SK-N-SH treated with all-trans-retinoic acid at 6 μM for 48 hours (cell line): ENCODE results near the gene CD46.
"Not testable (repeated sequence)": the region's sequence is repeated elsewhere in the genome, so short reads cannot be mapped to it uniquely, and the experiment has no call there.

Source experiments
- ATAC-seq: fragments of 200-7000 bp; cut with Tn5 transposase; 3 replicates; pipeline ENCODE4 v1.9.1; 2020; ENCODE audit warnings: mild to moderate bottlenecking, moderate library complexity
- ARNTL ChIP-seq: fragments of 450-650 bp; formaldehyde crosslinking; IDR thresholded peaks from 2 replicates; pipeline ENCODE4 v1.5.0; 2020; ENCODE audit warnings: low read depth, mild to moderate bottlenecking, moderate library complexity, borderline replicate concordance
- BACH2 ChIP-seq: fragments of 250-450 bp; sonication (Bioruptor Pico); IDR thresholded peaks from 2 replicates; pipeline ENCODE4 v1.9.0; 2021; ENCODE audit warnings: mild to moderate bottlenecking, borderline replicate concordance
- CSDC2 ChIP-seq: fragments of 250-450 bp; sonication (Bioruptor Pico); IDR thresholded peaks from 2 replicates; pipeline ENCODE4 v1.5.0; 2020; ENCODE audit warnings: mild to moderate bottlenecking, moderate library complexity
- ESRRG ChIP-seq: fragments of 250-450 bp; sonication (Bioruptor Pico); IDR thresholded peaks from 2 replicates; pipeline ENCODE4 v1.6.1; 2021; ENCODE audit warnings: mild to moderate bottlenecking
- GLIS3 ChIP-seq: fragments of 250-450 bp; sonication (Bioruptor Pico); IDR thresholded peaks from 2 replicates; pipeline ENCODE4 v1.5.0; 2020; ENCODE audit warnings: mild to moderate bottlenecking, moderate library complexity
- ISL1 ChIP-seq: fragments of 250-450 bp; sonication (Bioruptor Pico); IDR thresholded peaks from 2 replicates; pipeline ENCODE4 v2.1.2; 2022; ENCODE audit warnings: mild to moderate bottlenecking, moderate library complexity
- OSR1 ChIP-seq: fragments of 250-450 bp; sonication (Bioruptor Pico); IDR thresholded peaks from 2 replicates; pipeline ENCODE4 v1.8.0; 2022; ENCODE audit warnings: moderate library complexity, mild to moderate bottlenecking, inconsistent platforms
- PPARA ChIP-seq: fragments of 250-450 bp; sonication (Bioruptor Pico); IDR thresholded peaks from 2 replicates; pipeline ENCODE4 v1.5.0; 2020; ENCODE audit warnings: mild to moderate bottlenecking, borderline replicate concordance
- RARB ChIP-seq: fragments of 250-450 bp; sonication (Bioruptor Pico); IDR thresholded peaks from 2 replicates; pipeline ENCODE4 v1.8.0; 2021; ENCODE audit warnings: mild to moderate bottlenecking, moderate library complexity
- SNAI2 ChIP-seq: fragments of 250-450 bp; sonication (Bioruptor Pico); IDR thresholded peaks from 2 replicates; pipeline ENCODE4 v1.5.0; 2020; ENCODE audit warnings: mild to moderate bottlenecking, moderate library complexity
- TCF4 ChIP-seq: fragments of 250-450 bp; sonication (Bioruptor Pico); IDR thresholded peaks from 2 replicates; pipeline ENCODE4 v1.8.0; 2021; ENCODE audit warnings: mild to moderate bottlenecking, moderate library complexity, borderline replicate concordance
- TOX ChIP-seq: fragments of 250-450 bp; sonication (Bioruptor Pico); IDR thresholded peaks from 2 replicates; pipeline ENCODE4 v1.8.0; 2021; ENCODE audit warnings: mild to moderate bottlenecking, moderate library complexity, borderline replicate concordance
- ZC3H10 ChIP-seq: fragments of 250-450 bp; sonication (Bioruptor Pico); IDR thresholded peaks from 2 replicates; pipeline ENCODE4 v1.5.1; 2021; ENCODE audit warnings: mild to moderate bottlenecking, moderate library complexity
- ZFP3 ChIP-seq: fragments of 250-450 bp; sonication (Bioruptor Pico); IDR thresholded peaks from 2 replicates; pipeline ENCODE4 v1.5.0; 2020; ENCODE audit warnings: mild to moderate bottlenecking, moderate library complexity
- ZFP30 ChIP-seq: fragments of 450-650 bp; formaldehyde crosslinking; IDR thresholded peaks from 2 replicates; pipeline ENCODE4 v1.5.0; 2022; ENCODE audit warnings: mild to moderate bottlenecking, moderate library complexity
- ZNF565 ChIP-seq: fragments of 450-650 bp; formaldehyde crosslinking; conservative IDR thresholded peaks from 2 replicates; pipeline ENCODE4 v1.5.0; 2020; ENCODE audit warnings: low read depth, mild to moderate bottlenecking, moderate library complexity
- ZNF70 ChIP-seq: fragments of 450-650 bp; formaldehyde crosslinking; IDR thresholded peaks from 2 replicates; pipeline ENCODE4 v1.5.0; 2020; ENCODE audit warnings: mild to moderate bottlenecking, moderate library complexity
- ZNF8 ChIP-seq: fragments of 450-650 bp; formaldehyde crosslinking; IDR thresholded peaks from 2 replicates; pipeline ENCODE4 v1.5.0; 2020; ENCODE audit warnings: mild to moderate bottlenecking, moderate library complexity
- TF ChIP-seq, protein P1 (sequence below): fragments of 250-450 bp; sonication (Bioruptor Pico); IDR thresholded peaks from 2 replicates; pipeline ENCODE4 v1.5.1; 2020; ENCODE audit warnings: low read depth, mild to moderate bottlenecking, moderate library complexity
- TF ChIP-seq, protein P2 (sequence below): fragments of 250-450 bp; sonication (Bioruptor Pico); IDR thresholded peaks from 2 replicates; pipeline ENCODE4 v1.5.0; 2020; ENCODE audit warnings: mild to moderate bottlenecking, moderate library complexity
- TF ChIP-seq, protein P3 (sequence below): fragments of 250-450 bp; sonication (Bioruptor Pico); IDR thresholded peaks from 2 replicates; pipeline ENCODE4 v1.5.1; 2021; ENCODE audit warnings: mild to moderate bottlenecking, moderate library complexity
- TF ChIP-seq, protein P4 (sequence below): fragments of 250-450 bp; sonication (Bioruptor Pico); IDR thresholded peaks from 2 replicates; pipeline ENCODE4 v1.8.0; 2021; ENCODE audit warnings: low read depth, mild to moderate bottlenecking, moderate library complexity, borderline replicate concordance

The CD46 gene

DNA sequence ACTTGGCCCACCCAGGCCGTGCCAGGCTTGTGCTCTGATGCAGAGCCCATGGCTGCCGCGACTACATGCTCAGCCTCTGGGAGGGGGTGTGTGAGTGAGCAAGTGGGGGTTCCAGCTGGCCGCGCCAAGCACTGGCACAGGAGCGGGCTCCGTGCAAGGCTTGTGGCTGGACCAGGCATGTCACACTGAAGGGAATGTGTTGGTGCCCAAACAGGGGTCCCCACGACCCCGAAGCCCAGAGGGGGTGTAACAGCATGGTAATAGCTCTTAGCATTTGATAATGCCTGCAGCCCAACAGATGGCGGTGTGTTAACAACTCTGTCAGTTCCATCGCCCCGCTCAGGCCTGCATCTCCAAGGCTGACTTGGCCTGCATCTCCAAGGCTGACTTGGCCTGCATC is 38.3 kb upstream of the CD46 start:
- ATAC-seq: no peak; the same call in 2 of the 3 replicates
- TF ChIP-seq ARNTL (CRISPR knock-in tag): no peak
- TF ChIP-seq, protein P1, sequence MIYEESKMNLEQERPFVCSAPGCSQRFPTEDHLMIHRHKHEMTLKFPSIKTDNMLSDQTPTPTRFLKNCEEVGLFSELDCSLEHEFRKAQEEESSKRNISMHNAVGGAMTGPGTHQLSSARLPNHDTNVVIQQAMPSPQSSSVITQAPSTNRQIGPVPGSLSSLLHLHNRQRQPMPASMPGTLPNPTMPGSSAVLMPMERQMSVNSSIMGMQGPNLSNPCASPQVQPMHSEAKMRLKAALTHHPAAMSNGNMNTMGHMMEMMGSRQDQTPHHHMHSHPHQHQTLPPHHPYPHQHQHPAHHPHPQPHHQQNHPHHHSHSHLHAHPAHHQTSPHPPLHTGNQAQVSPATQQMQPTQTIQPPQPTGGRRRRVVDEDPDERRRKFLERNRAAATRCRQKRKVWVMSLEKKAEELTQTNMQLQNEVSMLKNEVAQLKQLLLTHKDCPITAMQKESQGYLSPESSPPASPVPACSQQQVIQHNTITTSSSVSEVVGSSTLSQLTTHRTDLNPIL: no peak
- TF ChIP-seq ZC3H10: no peak
- TF ChIP-seq ZNF70 (CRISPR knock-in tag): no peak
- TF ChIP-seq, protein P2, sequence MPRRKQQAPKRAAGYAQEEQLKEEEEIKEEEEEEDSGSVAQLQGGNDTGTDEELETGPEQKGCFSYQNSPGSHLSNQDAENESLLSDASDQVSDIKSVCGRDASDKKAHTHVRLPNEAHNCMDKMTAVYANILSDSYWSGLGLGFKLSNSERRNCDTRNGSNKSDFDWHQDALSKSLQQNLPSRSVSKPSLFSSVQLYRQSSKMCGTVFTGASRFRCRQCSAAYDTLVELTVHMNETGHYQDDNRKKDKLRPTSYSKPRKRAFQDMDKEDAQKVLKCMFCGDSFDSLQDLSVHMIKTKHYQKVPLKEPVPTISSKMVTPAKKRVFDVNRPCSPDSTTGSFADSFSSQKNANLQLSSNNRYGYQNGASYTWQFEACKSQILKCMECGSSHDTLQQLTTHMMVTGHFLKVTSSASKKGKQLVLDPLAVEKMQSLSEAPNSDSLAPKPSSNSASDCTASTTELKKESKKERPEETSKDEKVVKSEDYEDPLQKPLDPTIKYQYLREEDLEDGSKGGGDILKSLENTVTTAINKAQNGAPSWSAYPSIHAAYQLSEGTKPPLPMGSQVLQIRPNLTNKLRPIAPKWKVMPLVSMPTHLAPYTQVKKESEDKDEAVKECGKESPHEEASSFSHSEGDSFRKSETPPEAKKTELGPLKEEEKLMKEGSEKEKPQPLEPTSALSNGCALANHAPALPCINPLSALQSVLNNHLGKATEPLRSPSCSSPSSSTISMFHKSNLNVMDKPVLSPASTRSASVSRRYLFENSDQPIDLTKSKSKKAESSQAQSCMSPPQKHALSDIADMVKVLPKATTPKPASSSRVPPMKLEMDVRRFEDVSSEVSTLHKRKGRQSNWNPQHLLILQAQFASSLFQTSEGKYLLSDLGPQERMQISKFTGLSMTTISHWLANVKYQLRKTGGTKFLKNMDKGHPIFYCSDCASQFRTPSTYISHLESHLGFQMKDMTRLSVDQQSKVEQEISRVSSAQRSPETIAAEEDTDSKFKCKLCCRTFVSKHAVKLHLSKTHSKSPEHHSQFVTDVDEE: no peak
- TF ChIP-seq, protein P3, sequence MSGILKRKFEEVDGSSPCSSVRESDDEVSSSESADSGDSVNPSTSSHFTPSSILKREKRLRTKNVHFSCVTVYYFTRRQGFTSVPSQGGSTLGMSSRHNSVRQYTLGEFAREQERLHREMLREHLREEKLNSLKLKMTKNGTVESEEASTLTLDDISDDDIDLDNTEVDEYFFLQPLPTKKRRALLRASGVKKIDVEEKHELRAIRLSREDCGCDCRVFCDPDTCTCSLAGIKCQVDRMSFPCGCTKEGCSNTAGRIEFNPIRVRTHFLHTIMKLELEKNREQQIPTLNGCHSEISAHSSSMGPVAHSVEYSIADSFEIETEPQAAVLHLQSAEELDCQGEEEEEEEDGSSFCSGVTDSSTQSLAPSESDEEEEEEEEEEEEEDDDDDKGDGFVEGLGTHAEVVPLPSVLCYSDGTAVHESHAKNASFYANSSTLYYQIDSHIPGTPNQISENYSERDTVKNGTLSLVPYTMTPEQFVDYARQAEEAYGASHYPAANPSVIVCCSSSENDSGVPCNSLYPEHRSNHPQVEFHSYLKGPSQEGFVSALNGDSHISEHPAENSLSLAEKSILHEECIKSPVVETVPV (CRISPR knock-in tag): no peak
- no peak for TF ChIP-seq TOX (CRISPR knock-in tag)
- no peak for TF ChIP-seq ESRRG (CRISPR knock-in tag)
- TF ChIP-seq TCF4: no peak
- TF ChIP-seq BACH2 (CRISPR knock-in tag): no peak
- TF ChIP-seq RARB: no peak
- TF ChIP-seq PPARA (CRISPR knock-in tag): no peak
- TF ChIP-seq, protein P4, sequence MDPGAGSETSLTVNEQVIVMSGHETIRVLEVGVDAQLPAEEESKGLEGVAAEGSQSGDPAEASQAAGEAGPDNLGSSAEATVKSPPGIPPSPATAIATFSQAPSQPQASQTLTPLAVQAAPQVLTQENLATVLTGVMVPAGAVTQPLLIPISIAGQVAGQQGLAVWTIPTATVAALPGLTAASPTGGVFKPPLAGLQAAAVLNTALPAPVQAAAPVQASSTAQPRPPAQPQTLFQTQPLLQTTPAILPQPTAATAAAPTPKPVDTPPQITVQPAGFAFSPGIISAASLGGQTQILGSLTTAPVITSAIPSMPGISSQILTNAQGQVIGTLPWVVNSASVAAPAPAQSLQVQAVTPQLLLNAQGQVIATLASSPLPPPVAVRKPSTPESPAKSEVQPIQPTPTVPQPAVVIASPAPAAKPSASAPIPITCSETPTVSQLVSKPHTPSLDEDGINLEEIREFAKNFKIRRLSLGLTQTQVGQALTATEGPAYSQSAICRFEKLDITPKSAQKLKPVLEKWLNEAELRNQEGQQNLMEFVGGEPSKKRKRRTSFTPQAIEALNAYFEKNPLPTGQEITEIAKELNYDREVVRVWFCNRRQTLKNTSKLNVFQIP (CRISPR knock-in tag): no peak
- TF ChIP-seq, all 23 proteins: peak for 0

DNA sequence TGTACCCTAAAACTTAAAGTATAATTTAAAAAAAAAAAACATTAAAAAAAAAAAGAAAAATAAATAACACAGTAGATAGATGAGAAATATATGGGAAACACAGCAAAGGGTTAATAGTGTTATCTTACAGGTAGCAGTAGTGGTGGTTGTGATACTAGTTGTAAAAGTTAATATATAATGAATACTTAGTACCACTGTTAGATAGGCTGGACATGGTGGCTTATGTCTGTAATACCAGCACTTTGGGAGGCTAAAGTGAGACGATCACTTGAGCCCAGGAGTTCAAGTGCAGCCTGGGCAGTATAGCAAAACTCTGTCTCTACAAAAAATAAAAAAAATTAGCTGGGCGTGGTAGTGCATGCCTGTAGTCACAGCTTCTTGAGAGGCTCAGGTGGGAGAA is 32.6 kb upstream of the CD46 start:
- no peak for TF ChIP-seq ZFP3
- TF ChIP-seq, protein P4 (CRISPR knock-in tag): no peak
- TF ChIP-seq GLIS3 (CRISPR knock-in tag): no peak
- no peak for TF ChIP-seq OSR1
- no peak for TF ChIP-seq ZNF565 (CRISPR knock-in tag)
- TF ChIP-seq BACH2 (CRISPR knock-in tag): no peak
- TF ChIP-seq, protein P2: no peak
- TF ChIP-seq TCF4: no peak
- no peak for TF ChIP-seq ZC3H10
- TF ChIP-seq RARB: no peak
- TF ChIP-seq SNAI2 (CRISPR knock-in tag): no peak
- no peak for TF ChIP-seq ZFP30 (CRISPR knock-in tag)
- no peak for TF ChIP-seq ISL1
- TF ChIP-seq, protein P1: no peak
- TF ChIP-seq, protein P3 (CRISPR knock-in tag): no peak
- TF ChIP-seq ZNF8 (CRISPR knock-in tag): no peak
- TF ChIP-seq CSDC2 (CRISPR knock-in tag): no peak
- no peak for TF ChIP-seq PPARA (CRISPR knock-in tag)
- TF ChIP-seq ESRRG (CRISPR knock-in tag): no peak
- no peak for TF ChIP-seq ZNF70 (CRISPR knock-in tag)
- TF ChIP-seq, all 23 proteins: peak for 0
- ATAC-seq: no peak

DNA sequence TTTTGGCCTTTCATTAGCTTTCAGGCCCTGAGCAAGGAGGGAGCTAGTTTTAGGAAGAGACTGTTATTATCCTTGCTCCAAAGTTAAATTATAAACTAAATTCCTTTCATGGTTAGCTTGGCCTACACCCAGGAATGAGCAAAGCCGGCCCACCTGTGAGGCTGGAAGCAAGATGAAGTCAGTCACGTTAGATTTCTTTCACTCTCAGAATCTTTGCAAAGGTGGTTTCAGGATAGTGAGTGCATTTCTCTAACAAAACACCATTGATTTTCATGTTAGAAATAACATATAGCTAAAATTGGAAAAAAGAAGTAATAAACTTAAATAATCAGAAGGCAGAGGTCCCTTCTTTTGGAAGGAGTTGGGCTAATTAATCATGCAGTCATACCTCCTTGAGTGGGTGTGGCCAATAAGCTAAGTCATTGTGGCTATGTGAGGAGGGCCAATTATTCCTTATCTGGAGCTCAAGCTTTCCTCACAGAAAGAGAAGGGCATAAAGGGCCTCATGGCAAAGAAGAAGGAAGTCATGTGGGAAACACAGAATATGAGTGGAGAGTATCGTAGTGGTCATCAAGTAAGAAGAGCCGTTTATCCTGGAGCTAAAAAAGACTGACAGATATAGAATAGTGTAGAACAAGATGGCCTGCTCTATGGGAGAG is 23.5 kb upstream of the CD46 start:
- not testable (repeated sequence) for ATAC-seq
